Measurements from ENCODE around the gene ABCG4. TPM values are rescaled to one million over a fixed set of nuclear protein-coding genes. Genes with fewer than 3 reads are reported as not detected.
A peak's percentile ranks its signal among the peaks of the same experiment; 100 is the strongest.
"Not testable (repeated sequence)": the region's sequence is repeated elsewhere in the genome, so short reads cannot be mapped to it uniquely, and the experiment has no call there.

The ABCG4 gene
- 0.25 TPM in 1 of 2 replicates, not detected in the other for total RNA-seq (2014; rRNA removed; shearing (Covaris generic))

GRCh38 chr11:119149018-119149785, at the start of gene ABCG4:
ABCG4 (plus strand) TSS chr11:119149052; CDS start chr11:119149966, 914 bp downstream.
- DNase-seq (ENCODE audit: low spot score) = no peak

- DNase-seq (ENCODE audit: low spot score) = no peak
These were observed 49.1 kb upstream of the ABCG4 start for GRCh38 chr11:119099711-119100110.

GRCh38 chr11:119100246-119100970, 48.4 kb upstream of the ABCG4 start:
- DNase-seq (ENCODE audit: low spot score) = peak; percentile 42

GRCh38 chr11:119100994-119101758, 47.7 kb upstream of the ABCG4 start:
- DNase-seq (ENCODE audit: low spot score) = no peak

- peak; percentile 96 for DNase-seq (ENCODE audit: low spot score)
These were observed 47.0 kb upstream of the ABCG4 start, which contains the start of gene DPAGT1 for GRCh38 chr11:119101759-119102423. DPAGT1 (minus strand) TSS chr11:119101853; CDS start chr11:119101655, 198 bp downstream.

- DNase-seq (ENCODE audit: low spot score) = not testable (repeated sequence)
These were observed 45.6 kb upstream of the ABCG4 start for GRCh38 chr11:119103161-119103664.

- DNase-seq (ENCODE audit: low spot score) = no peak
These were observed 45.1 kb upstream of the ABCG4 start for GRCh38 chr11:119103793-119104192.

GRCh38 chr11:119106564-119107537, 42.0 kb upstream of the ABCG4 start, which contains the start of gene C2CD2L:
C2CD2L (plus strand) TSS chr11:119107344; CDS start chr11:119107742, 398 bp downstream.
- DNase-seq (ENCODE audit: low spot score) = peak; percentile 83

- no peak for DNase-seq (ENCODE audit: low spot score)
These were observed 41.2 kb upstream of the ABCG4 start for GRCh38 chr11:119107538-119108145.

- no peak for DNase-seq (ENCODE audit: low spot score)
These were observed 40.6 kb upstream of the ABCG4 start for GRCh38 chr11:119108146-119108856.

- no peak for DNase-seq (ENCODE audit: low spot score)
These were observed 40.0 kb upstream of the ABCG4 start for GRCh38 chr11:119108857-119109221.

- DNase-seq (ENCODE audit: low spot score) = no peak
These were observed 39.0 kb upstream of the ABCG4 start for GRCh38 chr11:119109843-119110242.

- no peak for DNase-seq (ENCODE audit: low spot score)
These were observed 38.4 kb upstream of the ABCG4 start for GRCh38 chr11:119110439-119110838.

- DNase-seq (ENCODE audit: low spot score) = no peak
These were observed 37.4 kb upstream of the ABCG4 start for GRCh38 chr11:119111361-119111925.

- no peak for DNase-seq (ENCODE audit: low spot score)
These were observed 36.4 kb upstream of the ABCG4 start for GRCh38 chr11:119112314-119113020.

- DNase-seq (ENCODE audit: low spot score) = no peak
These were observed 35.1 kb upstream of the ABCG4 start for GRCh38 chr11:119113716-119114115.

GRCh38 chr11:119114351-119114750, 34.5 kb upstream of the ABCG4 start:
- DNase-seq (ENCODE audit: low spot score) = no peak
